Renal pelvis (tissue), 4 donors: ENCODE data around the gene RNF113B. TPM values are rescaled to one million over a fixed set of nuclear protein-coding genes. Genes with fewer than 3 reads are reported as not detected.

Experiments used
- DNase-seq: peaks from one replicate; pipeline ENCODE4 v3.0.0-alpha.2; 2013
- polyA plus RNA-seq, 3 donors: library from polyadenylated mRNA; unstranded; fragments of 120-200 nt; gene quantifications; one replicate each; pipeline ENCODE4 v1.2.1, GENCODE V29; 2013; ENCODE audit not compliant: insufficient read length in 3 of 3

Gene RNF113B
- polyA plus RNA-seq, 3 donors: 0.06 to 0.13 TPM; not detected in 1

- DNase-seq: no peak
Observed at GRCh38 chr13:98174307-98174706, 2.8 kb downstream of the RNF113B start.

GRCh38 chr13:98173431-98174152 is 3.5 kb downstream of the RNF113B start:
- no peak for DNase-seq

DNA sequence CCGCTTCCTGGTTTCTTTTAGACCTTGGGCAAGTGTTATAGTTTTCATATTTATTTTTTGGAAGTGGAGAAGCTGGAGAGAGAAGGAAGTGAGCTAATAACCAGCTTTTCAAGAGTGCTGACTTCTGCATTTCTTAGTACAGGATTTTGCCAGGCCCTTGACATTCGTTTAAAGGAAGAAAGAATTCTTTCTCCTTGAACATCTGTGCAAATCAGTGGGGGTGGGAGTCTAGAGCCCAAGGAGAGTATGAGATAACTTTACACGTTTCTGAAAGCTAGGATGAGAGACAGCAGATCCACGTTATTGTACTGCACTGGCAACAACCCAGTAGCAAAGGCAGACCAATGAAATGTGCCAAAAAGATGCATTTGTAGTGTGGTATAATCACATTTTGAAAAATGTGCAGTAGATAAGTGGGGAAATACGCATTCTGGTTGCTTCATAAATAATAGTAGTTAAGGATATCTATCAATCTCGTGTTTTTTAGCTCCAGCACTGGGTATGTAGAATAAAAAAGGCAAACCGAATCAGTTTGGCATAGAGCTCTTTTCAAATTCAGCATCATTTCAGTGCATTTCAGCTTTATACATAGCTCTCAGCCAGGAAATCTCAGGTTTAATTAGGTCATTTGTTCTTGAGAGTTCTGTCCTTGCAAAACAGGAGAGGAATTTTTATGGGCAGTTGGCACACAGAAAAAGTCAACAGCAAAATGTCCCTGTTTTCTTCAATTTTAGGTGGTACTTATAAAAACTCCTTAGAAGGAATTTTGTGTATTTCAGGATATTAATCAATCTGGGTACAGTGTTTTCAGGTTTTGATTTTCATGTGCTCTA is 4.3 kb downstream of the RNF113B start:
- DNase-seq: no peak

- DNase-seq: no peak
Observed at GRCh38 chr13:98171900-98172589, 5.0 kb downstream of the RNF113B start.

DNA sequence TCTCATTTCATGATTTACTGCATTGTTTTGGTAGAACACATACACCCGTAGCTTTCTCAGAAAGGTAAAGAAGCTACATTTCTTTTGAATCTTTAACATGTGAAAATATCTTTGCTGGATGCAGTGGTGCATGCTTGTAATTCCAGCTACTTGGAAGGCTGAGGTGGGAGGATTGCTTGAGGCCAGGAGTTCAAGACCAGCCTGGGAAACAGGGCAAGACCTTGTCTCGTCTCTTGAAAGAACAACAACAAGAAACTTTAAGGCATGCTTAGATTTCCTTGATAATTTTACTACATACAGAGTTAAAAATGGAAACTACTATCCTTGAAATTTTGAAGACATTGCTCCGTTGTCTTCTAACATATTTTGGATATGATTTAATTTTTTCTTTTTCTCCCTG is 7.7 kb downstream of the RNF113B start:
- no peak for DNase-seq

DNA sequence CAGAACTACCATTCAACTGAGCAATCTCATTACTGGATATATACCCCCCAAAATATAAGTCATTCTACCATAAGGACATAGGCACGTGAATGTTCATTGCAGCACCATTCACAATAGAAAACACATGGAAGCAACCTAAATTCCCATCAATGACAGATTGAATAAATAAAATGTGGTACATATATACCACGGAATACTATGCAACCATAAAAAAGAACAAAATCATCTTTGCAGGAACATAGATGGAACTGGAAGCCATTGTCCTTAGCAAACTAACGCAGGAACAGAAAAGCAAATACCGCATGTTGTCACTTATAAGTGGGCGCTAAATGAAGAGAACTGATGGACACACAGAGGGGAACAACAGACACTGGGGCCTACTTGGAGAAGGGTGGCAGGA is 14.1 kb downstream of the RNF113B start:
- DNase-seq: no peak

DNA sequence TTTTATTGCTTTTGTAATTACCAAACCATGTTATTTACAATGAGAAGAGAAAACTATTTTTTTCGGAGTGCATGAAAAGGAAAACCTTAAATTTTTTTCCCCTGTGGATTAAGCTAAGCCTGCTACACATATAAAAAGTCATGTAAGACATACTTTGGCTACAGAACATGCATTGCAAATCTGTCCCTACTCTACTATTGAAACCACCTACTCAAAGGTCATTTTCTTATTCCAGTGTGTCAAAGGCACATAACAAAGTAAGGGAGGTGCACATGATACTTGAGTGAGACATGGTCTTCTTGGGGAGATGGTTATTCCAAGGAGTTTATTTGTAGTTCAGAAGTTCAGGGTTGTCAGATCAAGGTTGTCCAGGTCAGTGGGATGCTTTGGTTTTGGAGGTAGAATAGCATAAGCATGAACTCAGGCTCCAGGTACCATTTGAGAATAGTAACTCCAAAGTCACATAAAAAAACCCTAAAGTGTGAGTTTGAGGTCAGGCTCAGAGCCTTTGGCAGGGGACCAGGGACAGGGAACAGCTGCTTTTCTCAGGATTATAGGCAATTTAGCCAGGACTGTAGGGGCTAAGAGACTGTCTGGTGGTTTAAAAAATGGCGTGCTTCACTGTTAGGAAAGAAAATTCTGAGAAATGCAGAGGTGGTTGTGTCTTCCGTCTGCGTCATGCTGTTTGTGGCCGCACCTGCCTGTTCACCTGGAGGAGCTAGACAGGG is 18.7 kb downstream of the RNF113B start:
- no peak for DNase-seq

- DNase-seq: no peak
Observed at GRCh38 chr13:98157609-98158008, 19.5 kb downstream of the RNF113B start.

GRCh38 chr13:98157188-98157587 is 19.9 kb downstream of the RNF113B start:
- DNase-seq: no peak

DNA sequence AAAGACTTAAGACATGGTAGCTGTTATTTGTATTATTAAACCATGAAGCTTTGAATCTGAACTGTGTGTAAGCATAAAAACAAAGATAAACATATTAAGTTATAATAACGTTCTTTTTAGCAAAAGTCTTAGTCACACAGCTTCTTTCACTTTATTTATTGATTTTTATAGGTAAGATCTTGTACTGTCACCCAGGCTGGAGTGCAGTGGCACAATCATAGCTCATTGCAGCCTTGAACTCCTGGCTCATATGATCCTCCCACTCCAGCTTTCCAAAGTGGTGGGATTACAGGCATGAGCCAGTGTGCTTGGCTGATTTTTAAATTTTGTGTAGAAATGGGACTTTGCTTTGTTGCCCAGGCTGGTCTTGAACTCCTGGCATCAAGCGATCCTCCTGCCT is 20.8 kb downstream of the RNF113B start:
- no peak for DNase-seq

- DNase-seq: no peak
Observed at GRCh38 chr13:98155475-98156109, 21.5 kb downstream of the RNF113B start.

GRCh38 chr13:98150832-98151479 is 26.1 kb downstream of the RNF113B start:
- DNase-seq: no peak

GRCh38 chr13:98147521-98147920 is 29.5 kb downstream of the RNF113B start:
- DNase-seq: no peak

GRCh38 chr13:98144801-98145350 is 32.2 kb downstream of the RNF113B start:
- DNase-seq: peak; percentile 46

- DNase-seq: peak; percentile 35
Observed at GRCh38 chr13:98144027-98144741, 32.9 kb downstream of the RNF113B start.

- DNase-seq: no peak
Observed at GRCh38 chr13:98143601-98144026, 33.5 kb downstream of the RNF113B start.

DNA sequence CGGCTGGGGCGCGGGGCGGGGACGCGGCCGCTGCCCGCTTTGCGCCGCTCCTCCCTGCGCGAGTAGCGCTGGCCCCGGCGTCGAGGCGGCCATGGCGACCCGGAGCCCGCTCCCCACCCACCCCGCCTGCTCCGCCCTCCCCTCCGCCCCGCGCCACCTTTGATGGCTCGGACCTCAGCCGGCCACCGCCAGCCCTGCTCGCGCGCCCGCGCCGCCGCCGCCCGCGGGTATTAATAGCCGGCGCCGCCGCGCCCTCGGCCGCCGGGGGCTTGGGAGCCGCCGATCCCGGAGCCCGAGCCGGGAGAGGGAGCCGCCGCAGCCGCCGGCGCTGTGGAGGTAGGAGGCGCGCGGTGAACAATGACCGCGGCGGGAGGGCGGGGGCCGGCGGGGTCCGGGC is 33.9 kb downstream of the RNF113B start:
- DNase-seq: peak; percentile 45

DNA sequence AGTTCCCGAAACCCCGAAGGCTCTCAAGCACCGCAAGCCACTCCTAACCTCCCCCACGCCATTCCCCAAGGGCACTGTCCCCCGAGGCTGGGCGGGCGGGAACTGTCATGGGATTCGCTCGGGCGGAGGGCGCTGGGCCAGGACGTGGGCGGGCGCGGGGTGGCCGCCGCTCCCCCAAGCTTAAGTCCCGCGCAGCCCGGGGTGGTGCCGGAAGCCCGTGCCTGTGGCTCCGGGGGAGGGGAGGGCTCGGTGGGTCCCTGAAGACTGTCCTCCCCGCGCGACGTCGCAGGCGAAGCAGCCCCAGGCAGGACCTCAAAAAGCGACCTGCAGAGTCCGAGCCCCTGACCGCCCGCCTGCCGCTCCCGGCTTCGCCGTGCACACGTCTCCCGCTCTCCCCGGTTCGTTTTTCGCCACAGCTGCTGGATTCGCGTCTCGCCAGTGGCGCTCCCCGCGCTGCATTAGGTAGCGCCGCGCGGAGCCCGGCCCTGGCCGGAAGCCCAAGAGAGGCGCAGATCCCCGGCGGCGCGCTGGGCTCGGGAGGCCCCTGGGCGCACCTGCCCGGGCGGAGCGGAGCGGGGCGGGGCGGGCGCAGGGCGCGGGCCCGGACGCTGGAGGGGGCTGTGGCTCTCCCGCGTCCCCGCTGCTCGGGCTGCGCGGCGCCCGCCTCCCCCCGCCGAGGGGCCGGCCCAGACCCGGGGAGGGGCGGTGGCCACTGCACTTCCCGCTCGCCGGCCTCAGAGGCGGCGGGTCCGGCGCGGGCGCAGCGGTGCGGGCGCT is 34.5 kb downstream of the RNF113B start, which contains the start of gene FARP1:
FARP1 (plus strand) TSS at position 715 of the 777 bp plus-strand sequence. CDS start 70,149 bp downstream, outside the sequence.
- peak; percentile 77 for DNase-seq
